ENCODE measurements around the gene POP4. TPM values are rescaled to one million over a fixed set of nuclear protein-coding genes. Genes with fewer than 3 reads are reported as not detected.
A peak's percentile ranks its signal among the peaks of the same experiment; 100 is the strongest.
"Not testable (repeated sequence)": the region's sequence is repeated elsewhere in the genome, so short reads cannot be mapped to it uniquely, and the experiment has no call there.

POP4 gene, protein sequence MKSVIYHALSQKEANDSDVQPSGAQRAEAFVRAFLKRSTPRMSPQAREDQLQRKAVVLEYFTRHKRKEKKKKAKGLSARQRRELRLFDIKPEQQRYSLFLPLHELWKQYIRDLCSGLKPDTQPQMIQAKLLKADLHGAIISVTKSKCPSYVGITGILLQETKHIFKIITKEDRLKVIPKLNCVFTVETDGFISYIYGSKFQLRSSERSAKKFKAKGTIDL
- 10 to 100 TPM; 73.3 to 75.3 (median 73.9) TPM for polyA plus RNA-seq (ENCODE audit: insufficient read length in 3 of 3)

DNA sequence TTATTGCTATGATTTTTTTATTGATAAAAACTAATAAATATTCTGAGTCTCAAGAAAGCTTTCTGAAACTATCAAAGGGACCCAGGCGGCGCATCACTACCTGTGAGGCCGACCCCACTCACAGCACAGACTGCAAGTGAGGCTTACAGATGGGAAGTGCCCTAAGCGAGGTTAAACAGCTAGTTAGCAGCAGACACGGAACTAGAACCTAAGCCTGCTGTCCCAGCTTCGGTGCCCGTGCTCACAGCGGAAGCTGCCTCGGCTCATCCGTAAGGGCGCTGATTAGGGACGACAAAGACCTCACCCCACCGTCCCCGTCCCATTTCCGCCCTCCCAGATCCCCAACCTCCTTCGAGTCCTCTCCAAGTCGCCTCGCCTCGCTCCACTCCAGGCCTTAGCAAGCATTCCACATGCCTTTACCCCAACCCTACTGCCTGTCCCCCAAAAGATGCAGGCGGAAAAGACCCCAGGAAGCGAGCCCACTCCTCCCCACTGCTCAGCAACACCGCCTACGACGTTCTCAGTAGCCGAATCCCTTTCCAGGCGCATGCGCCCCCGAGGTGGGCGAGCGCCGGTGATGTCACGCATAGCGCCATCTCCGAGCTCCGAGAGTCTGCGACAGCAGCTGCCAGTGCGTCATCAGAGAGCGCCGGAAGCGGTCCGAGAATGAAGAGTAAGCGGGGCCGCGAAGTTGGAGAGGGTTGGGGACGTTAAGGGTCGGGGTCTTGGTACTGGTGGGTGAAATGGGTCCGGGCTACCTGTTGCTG is at the start of gene POP4:
Gene POP4 (plus strand): TSS at position 631 of the 767 bp plus-strand sequence. CDS start 36 bp downstream, at position 667.
- DNase-seq (ENCODE audit: low read depth in 3 of 3, low spot score in 2 of 3): peak; percentile 95 to 97 (median 96)

DNA sequence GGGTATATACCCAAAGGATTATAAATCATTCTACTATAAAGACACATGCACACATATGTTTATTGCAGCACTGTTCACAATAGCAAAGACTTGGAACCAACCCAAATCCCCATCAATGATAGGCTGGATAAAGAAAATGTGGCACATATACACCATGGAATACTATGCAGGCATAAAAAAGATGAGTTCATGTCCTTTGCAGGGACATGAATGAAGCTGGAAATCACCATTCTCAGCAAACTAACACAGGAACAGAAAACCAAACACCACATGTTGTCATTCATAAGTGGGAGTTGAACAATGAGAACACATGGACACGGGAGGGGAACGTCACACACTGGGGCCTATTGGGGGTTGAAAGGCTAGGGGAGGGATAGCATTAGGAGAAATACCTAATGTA is 47.0 kb upstream of the POP4 start:
- not testable (repeated sequence) for DNase-seq (ENCODE audit: low read depth in 3 of 3, low spot score in 2 of 3)

DNA sequence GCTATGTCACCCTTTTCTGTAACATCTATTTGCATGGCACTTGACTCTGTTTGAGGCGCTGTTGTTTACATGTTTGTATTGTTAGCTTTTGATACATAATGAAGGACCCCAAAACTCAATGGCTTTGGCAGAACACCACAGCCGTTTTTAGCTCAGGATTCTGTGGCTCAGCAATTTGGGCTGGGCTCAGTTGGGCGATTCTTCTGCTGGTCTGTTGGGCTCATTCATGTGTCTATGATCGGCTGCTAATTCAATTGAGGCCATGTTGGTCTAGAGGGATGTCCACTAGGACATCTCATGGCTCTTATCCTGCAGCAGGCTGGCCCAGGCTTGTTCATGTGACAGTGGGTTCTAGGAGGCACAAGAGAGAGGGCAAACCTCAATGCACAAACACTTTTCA is 46.3 kb upstream of the POP4 start:
- no peak for DNase-seq (ENCODE audit: low read depth in 3 of 3, low spot score in 2 of 3)

DNA sequence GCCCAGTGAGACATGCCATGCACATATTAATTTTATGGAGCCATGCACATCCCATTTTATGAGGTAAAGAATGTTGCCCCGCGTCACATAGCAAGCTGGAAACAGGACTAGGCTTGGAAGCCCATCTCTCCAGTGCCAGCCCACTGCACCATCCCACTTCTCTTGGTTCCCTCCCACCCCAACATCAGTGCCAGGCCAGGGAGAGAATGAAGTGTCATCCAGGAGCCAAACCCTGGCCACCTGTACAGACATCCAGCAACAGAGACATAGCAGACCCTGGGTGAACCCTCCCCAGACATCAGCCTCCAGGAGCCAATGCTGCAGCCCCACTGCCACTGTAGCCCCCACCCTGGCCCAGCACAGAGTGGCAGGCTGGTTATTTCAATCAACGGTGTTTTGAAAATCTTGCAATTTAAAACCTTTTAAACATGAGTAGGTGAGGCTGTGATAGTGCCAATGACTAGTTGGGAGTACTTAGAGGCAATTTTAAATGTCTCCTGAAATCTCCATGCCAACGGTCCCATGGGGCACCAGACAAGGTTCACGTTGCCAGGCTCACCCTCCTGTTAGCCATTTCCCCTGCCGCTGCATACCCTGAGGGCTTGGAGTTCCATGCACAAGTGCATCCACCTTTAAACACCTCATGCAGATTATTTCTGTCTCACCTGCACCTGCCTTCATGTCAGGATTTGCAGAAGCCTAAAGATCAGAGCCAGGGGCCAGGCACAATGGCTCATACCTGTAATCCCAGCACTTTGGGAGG is 45.6 kb upstream of the POP4 start:
- no peak for DNase-seq (ENCODE audit: low read depth in 3 of 3, low spot score in 2 of 3)

DNA sequence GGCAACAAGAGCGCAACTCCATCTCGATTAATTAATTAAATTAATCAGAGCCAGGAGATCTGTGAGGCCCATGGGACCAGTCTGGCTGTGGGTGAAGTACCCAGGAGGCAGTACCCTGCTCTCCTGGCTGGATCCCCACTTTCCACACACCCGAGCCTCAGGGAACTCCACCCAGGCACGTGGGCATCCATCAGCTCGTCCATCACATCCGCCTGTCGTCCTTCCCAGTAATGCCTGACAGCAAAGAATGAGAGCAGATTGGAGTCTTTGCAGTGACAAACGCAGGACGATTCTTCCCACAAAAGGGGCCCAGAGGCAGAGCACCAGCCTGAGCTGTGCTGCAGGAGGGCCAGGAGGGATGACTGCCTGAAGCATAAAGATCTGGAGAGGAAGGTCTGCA is 44.5 kb upstream of the POP4 start:
- DNase-seq (ENCODE audit: low read depth in 3 of 3, low spot score in 2 of 3): no peak

DNA sequence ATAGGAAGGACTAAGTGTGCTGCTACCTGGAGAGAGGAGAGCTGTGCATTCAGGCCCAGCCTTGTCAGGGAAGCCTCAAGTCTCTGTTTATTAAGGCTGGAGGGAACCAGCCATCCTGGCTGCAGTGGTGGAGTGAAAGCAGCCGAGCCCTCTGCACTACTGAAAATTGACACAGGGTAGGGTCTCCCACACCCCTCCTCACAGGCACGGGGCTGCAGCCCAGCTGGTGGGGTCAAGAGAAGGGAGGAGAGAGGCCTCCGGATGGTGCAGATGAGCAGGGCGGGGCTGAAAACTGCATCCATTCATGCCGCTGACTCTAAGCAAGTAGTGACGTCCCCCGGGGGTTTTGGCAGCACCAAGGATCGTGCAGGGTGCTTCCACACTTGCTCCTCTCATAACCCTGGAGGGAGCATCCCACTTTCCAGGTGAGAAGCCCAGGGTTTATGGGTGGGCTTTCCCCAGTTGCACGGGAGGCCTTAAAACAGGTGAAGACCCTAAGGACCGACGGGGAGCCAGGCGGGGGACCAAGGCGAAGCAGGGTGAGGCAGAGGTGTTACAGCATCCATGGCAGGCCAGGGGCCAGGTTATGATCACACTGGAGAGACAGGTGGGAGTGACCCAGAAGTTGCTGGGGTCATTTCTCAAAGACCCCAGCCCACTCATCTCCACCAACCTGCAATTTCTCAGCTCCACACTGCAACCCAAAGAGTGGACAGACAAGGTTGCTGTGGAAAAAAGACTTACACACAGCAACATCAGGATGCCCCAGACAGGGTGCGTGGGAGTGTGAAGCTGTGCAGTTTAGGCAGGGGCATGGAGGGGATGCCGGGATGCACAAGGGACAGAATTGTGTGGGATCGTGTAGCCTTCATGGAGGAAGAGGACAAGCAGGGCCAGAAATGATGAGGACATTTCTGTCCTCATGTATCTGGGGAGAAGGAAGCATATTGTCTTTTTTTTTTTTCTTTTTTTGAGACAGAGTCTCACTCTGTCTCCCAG is 43.5 kb upstream of the POP4 start:
- no peak for DNase-seq (ENCODE audit: low read depth in 3 of 3, low spot score in 2 of 3)

DNA sequence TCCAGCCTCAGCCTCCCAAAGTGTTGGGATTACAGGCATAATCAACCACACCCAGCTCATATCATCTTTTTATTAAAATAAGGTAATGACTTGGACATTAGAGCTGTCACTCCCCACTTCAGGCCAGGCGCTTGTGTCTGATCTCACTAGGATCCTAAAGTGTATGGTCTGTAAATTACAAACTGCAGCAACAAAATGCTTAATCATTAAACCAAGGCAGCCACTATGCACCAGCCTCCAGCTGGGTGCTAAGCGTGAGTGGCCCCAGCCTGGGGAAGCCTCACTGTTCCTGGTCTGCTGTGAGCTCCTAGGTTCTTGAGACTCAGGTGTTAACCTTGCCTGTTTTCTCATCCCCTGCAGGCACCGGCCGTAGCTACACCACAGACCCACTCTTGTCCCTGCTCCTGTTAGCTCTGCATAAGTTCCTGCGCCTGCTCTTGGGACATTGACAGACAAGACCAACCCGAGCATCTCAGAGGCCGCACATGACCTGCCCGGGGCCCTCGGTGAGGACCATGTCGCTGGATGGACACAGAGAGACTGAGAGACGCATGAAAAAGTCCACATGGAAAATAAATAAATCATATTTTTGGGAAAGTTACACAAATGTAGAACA is 42.5 kb upstream of the POP4 start:
- DNase-seq (ENCODE audit: low read depth in 3 of 3, low spot score in 2 of 3): no peak

DNA sequence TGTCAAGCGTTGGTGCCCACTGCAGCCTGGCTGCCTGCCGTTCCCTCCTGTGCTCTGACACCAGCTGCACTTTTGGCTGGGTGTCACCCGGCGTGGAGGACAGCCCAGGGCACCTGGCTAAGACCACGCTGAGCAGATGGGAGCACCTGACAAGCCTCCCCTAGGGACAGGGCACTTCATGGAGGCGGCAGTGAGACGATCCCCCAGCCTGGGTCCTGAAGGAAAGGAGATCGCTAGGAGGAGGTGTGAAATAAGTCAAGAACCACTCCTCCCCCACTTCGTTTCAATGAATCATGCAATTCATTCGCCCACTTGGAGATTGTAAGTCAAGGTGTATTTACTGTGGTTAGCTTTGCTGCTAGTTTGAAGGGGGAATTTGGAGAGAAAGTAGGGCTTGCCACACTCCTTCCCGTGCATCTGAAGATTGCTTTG is 41.5 kb upstream of the POP4 start:
- DNase-seq (ENCODE audit: low read depth in 3 of 3, low spot score in 2 of 3): no peak

DNA sequence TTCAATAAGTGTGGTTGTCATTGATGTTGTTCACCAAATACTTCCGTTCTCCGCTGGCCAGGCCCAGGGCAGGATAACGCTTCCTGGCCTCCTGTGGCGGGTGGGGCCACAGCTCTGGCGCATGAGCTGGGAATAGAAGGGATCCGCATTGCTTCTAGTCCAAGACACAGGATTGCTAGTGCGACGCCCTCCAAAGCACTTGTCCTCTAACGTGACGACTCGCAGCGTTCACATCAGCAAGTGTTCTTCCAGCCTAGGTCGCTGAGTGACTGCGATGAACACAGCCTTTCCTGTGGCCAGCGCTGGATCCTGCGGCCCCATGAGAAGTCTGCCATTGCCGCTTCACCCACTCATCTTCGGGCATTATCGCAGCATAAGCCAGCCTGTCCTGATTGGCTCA is 40.9 kb upstream of the POP4 start:
- DNase-seq (ENCODE audit: low read depth in 3 of 3, low spot score in 2 of 3): no peak

DNA sequence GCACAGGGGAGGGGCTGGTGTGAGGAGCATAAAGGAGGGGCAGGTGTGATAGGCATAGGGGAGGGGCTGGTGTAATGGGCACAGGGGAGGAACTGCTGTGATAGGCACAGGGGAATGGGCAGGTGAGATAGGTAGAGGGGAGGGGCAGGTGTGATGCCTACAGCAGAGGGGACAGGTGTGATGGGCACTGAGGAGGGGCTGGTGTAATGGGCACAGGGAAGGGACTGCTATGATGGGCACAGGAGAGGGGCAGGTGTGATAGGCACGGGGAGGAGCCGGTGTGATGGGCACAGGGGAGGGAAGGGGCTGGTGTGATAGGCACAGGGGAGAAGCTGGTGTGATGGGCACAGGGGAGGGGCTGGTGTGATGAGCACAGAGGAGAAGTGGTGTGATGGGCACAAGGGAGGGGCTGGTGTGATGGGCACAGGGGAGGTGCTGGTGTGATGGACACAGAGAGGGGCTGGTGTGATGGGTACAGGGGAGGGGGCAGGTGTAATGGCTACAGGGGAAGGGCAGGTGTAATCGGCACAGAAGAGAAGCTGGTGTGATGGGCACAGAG is 39.5 kb upstream of the POP4 start:
- no peak for DNase-seq (ENCODE audit: low read depth in 3 of 3, low spot score in 2 of 3)

DNA sequence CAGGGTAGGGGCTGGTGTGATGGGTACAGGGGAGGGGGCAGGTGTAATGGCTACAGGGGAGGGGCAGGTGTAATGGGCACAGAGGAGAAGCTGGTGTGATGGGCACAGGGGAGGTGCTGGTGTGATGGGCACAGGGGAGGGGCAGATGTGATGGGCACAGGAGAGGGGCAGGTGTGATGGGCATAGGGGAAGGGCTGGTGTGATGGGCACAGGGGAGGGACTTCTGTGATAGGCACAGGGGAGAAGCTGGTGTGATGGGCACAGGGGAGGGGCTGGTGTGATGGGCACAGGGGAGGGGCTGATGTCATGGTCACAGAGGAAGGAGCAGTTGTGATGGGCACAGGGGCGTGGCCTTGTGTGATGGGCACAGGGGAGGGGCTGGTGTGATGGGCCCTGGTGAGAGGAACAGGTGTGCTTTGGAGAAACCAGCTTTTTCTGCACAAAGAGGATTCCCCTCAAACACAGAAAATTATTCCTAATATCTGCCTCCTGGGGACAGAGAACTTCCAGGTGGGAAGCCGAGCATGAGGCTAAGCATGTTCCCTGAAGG is 38.6 kb upstream of the POP4 start:
- no peak for DNase-seq (ENCODE audit: low read depth in 3 of 3, low spot score in 2 of 3)

DNA sequence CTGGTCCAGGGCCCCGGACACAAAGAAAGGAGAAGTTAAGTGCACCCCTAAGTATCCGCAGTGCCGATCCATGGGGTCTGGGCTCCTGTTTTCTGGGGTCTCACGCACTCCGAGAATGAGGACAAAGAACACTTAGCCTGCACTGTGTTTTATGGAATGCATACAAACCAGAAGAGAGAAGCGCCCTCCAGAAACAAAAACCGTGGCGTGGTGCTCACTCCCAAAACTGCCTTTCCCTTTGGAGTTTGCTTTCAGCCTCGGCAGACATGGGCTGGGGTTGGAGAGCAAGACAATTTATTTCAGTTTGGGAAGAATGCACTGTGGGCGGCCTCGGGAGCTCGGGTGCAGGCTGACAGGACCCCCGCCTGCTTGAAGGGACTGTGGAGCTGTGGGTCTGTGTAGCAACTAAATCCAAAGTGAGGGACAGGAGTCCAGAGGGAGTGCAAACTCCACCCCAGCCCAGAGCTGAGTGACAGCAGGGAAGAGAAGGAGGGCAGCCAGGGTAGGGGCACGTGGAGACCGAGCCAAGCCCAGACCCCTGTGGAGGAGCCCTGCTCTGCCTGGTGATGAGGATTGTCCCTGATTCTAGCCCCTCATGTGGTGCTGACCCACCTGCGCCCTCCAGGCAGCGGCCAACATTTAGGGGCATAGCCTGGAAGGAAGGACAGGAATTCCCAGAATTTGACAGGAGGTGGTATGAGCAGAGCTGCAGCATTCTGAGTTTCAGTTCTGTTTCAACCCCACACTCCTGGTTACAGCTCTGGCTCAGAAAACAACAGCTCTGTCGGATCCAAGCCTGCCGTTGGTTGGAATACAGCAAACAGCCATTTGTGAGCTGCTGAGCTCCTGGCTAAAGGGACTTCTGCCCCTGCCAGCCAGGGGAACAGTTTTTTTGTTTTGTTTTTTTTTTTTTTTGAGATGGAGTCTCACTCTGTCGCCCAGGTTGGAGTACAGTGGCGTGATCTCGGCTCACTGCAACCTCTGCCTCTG is 37.8 kb upstream of the POP4 start:
- DNase-seq (ENCODE audit: low read depth in 3 of 3, low spot score in 2 of 3): no peak

DNA sequence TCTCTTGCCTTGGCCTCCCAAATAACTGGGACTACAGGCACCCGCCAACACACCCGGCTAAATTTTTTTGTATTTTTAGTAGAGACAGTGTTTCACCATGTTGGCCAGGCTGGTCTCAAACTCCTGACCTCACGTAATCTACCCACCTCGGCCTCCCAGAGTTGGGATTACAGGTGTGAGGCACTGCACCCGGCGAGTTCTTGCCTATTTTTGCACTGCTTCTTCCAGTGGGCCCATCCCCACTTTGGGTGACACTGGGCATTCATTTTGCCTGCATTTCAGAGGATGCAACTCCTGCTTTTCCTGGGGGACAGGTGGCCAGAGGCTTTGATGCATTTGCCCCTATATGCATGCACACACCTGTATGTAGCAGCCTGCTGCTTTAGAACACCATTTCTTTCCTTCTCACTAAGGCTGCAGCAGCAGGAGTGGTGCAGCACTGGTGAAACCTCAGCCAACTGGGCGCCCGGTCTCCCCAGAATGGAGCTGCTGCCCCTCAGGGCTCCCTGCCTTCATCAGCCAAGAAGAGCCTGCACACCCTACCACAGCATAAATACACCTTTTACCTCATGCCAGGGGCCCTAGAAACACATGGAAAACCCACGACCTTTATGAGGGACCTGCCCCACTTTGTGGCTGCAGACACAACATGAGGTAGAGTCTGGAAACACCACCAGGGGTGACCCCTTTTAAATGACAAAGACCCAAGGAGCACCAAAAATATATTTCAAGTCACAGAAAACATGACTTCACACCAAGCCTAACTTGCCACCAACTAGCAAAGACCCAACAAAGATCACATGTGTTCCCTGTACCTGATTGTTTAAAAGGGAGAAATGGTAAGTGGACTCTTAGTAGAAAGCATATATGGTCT is 36.8 kb upstream of the POP4 start:
- DNase-seq (ENCODE audit: low read depth in 3 of 3, low spot score in 2 of 3): no peak

DNA sequence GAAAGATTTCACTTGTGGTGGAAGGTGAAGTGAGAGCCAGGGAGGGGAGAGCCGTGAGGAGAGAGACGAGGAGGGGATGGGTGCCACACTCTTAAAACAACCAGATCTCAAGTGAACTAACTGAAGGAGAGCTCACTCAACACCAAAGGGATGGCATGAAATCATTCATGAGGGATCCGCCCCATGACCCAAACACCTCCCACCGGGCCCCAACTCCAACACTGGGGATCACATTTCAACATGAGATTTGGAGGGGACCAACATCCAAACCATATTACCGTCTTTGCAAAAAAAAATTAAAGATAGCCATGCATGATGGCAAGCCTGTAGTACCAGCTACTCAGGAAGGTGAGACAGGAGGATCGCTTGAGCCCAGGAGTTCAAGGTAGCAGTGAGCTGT is 34.9 kb upstream of the POP4 start:
- no peak for DNase-seq (ENCODE audit: low read depth in 3 of 3, low spot score in 2 of 3)

DNA sequence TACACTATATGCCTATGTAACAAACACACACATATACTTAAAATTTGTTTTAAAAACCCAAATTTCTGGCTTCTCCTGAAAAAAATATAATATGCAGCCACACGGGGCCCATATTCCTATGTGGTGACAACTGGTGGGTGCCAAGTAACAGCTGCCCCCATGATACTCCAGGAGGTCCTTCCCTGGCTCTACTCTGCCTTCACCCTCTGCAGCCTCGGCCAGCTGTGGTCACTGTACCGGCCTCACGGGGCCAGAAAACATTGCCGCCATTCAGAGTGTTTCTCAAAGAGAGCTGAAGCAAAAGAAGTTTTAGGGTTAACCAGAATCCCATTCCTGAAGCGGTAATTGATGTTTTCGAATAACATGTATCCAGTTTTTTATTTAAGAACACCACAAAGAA is 32.6 kb upstream of the POP4 start:
- no peak for DNase-seq (ENCODE audit: low read depth in 3 of 3, low spot score in 2 of 3)

DNA sequence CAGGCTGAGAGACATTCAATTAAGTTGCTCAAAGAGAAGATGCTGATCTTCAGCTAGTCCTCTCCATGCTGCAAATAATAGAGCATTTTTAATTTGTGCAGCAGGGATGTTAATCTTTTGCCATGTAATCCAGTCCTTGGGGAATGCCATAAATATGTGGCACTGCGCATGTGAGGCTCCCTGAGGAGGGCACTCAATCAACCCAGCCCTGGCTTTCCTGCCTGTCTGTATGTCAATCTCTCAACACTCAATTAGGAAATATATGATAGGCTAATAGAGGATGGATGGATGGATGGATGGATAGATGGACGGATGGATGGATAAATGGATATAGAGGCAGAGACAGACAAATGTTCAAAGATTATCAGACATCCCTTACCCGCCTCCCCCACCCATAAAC is 31.6 kb upstream of the POP4 start:
- DNase-seq (ENCODE audit: low read depth in 3 of 3, low spot score in 2 of 3): no peak

DNA sequence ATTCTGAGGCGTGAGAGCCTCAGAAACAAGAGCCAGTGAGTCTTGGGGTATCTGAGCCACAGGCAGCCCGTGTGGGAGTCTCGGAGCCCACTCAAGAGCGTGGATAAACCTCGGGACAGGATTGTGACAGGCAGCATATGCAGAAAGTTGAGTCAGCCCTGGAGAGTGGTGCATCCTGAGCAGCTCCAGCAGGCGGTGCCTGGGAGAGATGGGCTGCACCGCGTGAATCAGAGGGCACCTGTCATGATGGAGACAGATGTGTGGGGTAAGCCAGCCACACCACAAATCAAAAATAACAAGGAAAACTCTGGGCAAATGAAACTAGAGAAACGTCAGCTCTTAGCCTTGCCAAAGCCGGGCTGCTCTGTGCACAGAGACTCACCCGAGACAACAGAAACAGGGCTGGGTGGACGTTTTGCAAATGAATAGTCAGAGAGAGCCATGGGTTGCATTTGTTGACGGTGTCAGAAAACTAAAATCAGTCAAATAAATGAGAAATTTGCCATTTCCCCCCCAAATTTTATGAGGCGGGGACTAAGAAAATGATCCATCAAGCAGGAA is 30.0 kb upstream of the POP4 start:
- no peak for DNase-seq (ENCODE audit: low read depth in 3 of 3, low spot score in 2 of 3)
